Sigmoid colon (tissue), 4 donors: ENCODE data around the gene LLGL1.

Experiments used
- POLR2A ChIP-seq, 2 donors: fragments of 450-650 bp; IDR thresholded peaks; one replicate each; pipeline ENCODE4 v1.6.1; 2016; ENCODE audit warnings: antibody characterized with exemption in 2 of 2, mild to moderate bottlenecking in 2 of 2, moderate library complexity in 2 of 2
- POLR2AphosphoS5 ChIP-seq, 4 donors: sonication (generic); formaldehyde crosslinking; IDR thresholded peaks; one replicate each; pipeline ENCODE4 v1.6.1; 2017; ENCODE audit warnings: antibody characterized with exemption in 4 of 4
- TF ChIP-seq, protein P1 (sequence below), 4 experiments: fragments of 450-650 bp in 3 of 4; fragments of 200-600 bp in 1 of 4; IDR thresholded peaks; one replicate each; pipeline ENCODE4 v1.5.1; 2016 to 2019; ENCODE audit warnings: antibody characterized with exemption in 4 of 4, mild to moderate bottlenecking in 3 of 4, moderate library complexity in 2 of 4

- TF ChIP-seq POLR2A (IDR thresholded peaks at IDR 0.05), result no peak
- TF ChIP-seq, protein P1, sequence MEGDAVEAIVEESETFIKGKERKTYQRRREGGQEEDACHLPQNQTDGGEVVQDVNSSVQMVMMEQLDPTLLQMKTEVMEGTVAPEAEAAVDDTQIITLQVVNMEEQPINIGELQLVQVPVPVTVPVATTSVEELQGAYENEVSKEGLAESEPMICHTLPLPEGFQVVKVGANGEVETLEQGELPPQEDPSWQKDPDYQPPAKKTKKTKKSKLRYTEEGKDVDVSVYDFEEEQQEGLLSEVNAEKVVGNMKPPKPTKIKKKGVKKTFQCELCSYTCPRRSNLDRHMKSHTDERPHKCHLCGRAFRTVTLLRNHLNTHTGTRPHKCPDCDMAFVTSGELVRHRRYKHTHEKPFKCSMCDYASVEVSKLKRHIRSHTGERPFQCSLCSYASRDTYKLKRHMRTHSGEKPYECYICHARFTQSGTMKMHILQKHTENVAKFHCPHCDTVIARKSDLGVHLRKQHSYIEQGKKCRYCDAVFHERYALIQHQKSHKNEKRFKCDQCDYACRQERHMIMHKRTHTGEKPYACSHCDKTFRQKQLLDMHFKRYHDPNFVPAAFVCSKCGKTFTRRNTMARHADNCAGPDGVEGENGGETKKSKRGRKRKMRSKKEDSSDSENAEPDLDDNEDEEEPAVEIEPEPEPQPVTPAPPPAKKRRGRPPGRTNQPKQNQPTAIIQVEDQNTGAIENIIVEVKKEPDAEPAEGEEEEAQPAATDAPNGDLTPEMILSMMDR (IDR thresholded peaks at IDR 0.05), result no peak
- no peak for TF ChIP-seq POLR2AphosphoS5 (IDR thresholded peaks at IDR 0.05)
These were observed 11.7 kb upstream of the LLGL1 start for GRCh38 chr17:18213666-18214270.
